Choroid plexus epithelial cell (primary cell): ENCODE measurements around the gene CACNA1D.

ENCODE experiments used
- DNase-seq: peaks from one replicate; pipeline ENCODE4 v3.0.0-alpha.2; 2010; ENCODE audit warnings: low read depth
- H3K4me3 ChIP-seq: 2 replicates; pipeline ENCODE4 v1.5.1; 2011; ENCODE audit warnings: low read depth, mild to moderate bottlenecking, control low read depth, low read length, moderate library complexity
- CTCF ChIP-seq: conservative IDR thresholded peaks from 2 replicates; pipeline ENCODE4 v1.5.1; 2011; ENCODE audit warnings: low read depth, mild to moderate bottlenecking, control low read depth, inconsistent platforms, low read length, moderate library complexity

The CACNA1D gene

GRCh38 chr3:53599771-53600170 is 105.4 kb downstream of the CACNA1D start:
- no peak for TF ChIP-seq CTCF
- no peak for DNase-seq

GRCh38 chr3:53602866-53603265 is 108.5 kb downstream of the CACNA1D start:
- H3K4me3 ChIP-seq: no peak overlapping the region
- no peak for DNase-seq
- no peak for TF ChIP-seq CTCF

More at GRCh38 chr3:53599771-53600170, 105.4 kb downstream of the CACNA1D start:
- no peak overlapping the region for H3K4me3 ChIP-seq

- TF ChIP-seq CTCF: no peak
- DNase-seq: no peak
- no peak overlapping the region for H3K4me3 ChIP-seq
Observed at GRCh38 chr3:53604232-53604631, 109.8 kb downstream of the CACNA1D start.

- no peak for DNase-seq
- no peak overlapping the region for H3K4me3 ChIP-seq
- no peak for TF ChIP-seq CTCF
Observed at GRCh38 chr3:53606793-53607192, 112.4 kb downstream of the CACNA1D start.

- no peak for DNase-seq
- no peak overlapping the region for H3K4me3 ChIP-seq
- no peak for TF ChIP-seq CTCF
Observed at GRCh38 chr3:53612508-53612907, 118.1 kb downstream of the CACNA1D start.

GRCh38 chr3:53613125-53613524 is 118.7 kb downstream of the CACNA1D start:
- no peak overlapping the region for H3K4me3 ChIP-seq
- DNase-seq: no peak
- no peak for TF ChIP-seq CTCF

GRCh38 chr3:53614307-53614706 is 119.9 kb downstream of the CACNA1D start:
- no peak for TF ChIP-seq CTCF
- no peak for DNase-seq
- no peak overlapping the region for H3K4me3 ChIP-seq
